GM12878 (cell line): ENCODE measurements around the gene OTUD4. TPM values are rescaled to one million over a fixed set of nuclear protein-coding genes. Genes with fewer than 3 reads are reported as not detected.
A peak's percentile ranks its signal among the peaks of the same experiment; 100 is the strongest.

Source experiments
- ATAC-seq: fragments of 200-7000 bp; cut with Tn5 transposase; 3 replicates; pipeline ENCODE4 v1.9.1; 2020; ENCODE audit warnings: mild to moderate bottlenecking, moderate library complexity
- BruUV-seq: library from RNA; stranded (reverse); fragments of 400-500 nt; replicated peaks from 2 replicates; lab custom pipeline; 2021; lab: Mats Ljungman, UMichigan
- CTCF ChIA-PET: fragments of 300-600 bp; sonication (Branson Sonifier 250); formaldehyde crosslinking; extraction: SDS; loops from one replicate; lab custom pipeline; 2021; ENCODE audit warnings: inconsistent platforms; lab: Yijun Ruan, JAX
- POLR2A ChIA-PET: fragments of 350-600 bp; formaldehyde crosslinking; extraction: SDS; loops from one replicate; lab custom pipeline; 2021; ENCODE audit warnings: inconsistent platforms; lab: Charles Lee
- RAD21 ChIA-PET: fragments of 300-600 bp; sonication (Branson Sonifier 250); formaldehyde crosslinking; loops from one replicate; lab custom pipeline; 2023; ENCODE audit warnings: antibody characterized with exemption; ENCODE audit not compliant: unreplicated experiment; lab: Charles Lee
- SMC1A ChIA-PET: fragments of 300-600 bp; sonication (Branson Sonifier 250); formaldehyde crosslinking; loops from one replicate; lab custom pipeline; 2023; ENCODE audit not compliant: unreplicated experiment, uncharacterized antibody; lab: Charles Lee
- DNase-seq: peaks from one replicate; pipeline ENCODE4 v3.0.0-alpha.2; 2011; ENCODE audit warnings: low read depth, low spot score
- FAIRE-seq: peaks from 3 replicates; lab custom pipeline; 2011; peaks lifted over from hg19 to GRCh38; lab: Jason Lieb, UNC
- H2AFZ ChIP-seq: 2 replicates; pipeline ENCODE4 v1.6.0; 2011; ENCODE audit warnings: low read depth, low read length, control low read depth; ENCODE audit not compliant: control insufficient read depth
- H3K27ac ChIP-seq: 2 replicates; pipeline ENCODE4 v1.5.1; 2011; ENCODE audit warnings: control low read depth; ENCODE audit not compliant: control insufficient read depth, insufficient read depth
- H3K27me3 ChIP-seq, 2 experiments: replicated peaks in 1 of 2; 2 replicates each; pipeline versions ENCODE4 v1.6.0 to v1.6.1; 2011; ENCODE audit warnings: low read length in 1 of 2; ENCODE audit not compliant: control insufficient read depth in 2 of 2, insufficient read depth in 2 of 2
- H3K36me3 ChIP-seq, 2 experiments: 2 replicates each; pipeline ENCODE4 v1.5.1; 2011; ENCODE audit warnings: low read length in 1 of 2; ENCODE audit not compliant: control insufficient read depth in 2 of 2, insufficient read depth in 2 of 2
- H3K4me1 ChIP-seq: 2 replicates; pipeline ENCODE4 v1.6.1; 2011; ENCODE audit warnings: mild to moderate bottlenecking, low read length, moderate library complexity, mixed read lengths; ENCODE audit not compliant: control insufficient read depth, insufficient read depth
- H3K4me2 ChIP-seq: 2 replicates; pipeline ENCODE4 v1.6.0; 2011; ENCODE audit warnings: control low read depth; ENCODE audit not compliant: control insufficient read depth, insufficient read depth
- H3K4me3 ChIP-seq: fragments of 200-600 bp; sonication (generic); 2 replicates; pipeline ENCODE4 v1.5.1; 2016
- H3K79me2 ChIP-seq: 2 replicates; pipeline ENCODE4 v1.6.0; 2011; ENCODE audit warnings: low read length; ENCODE audit not compliant: control insufficient read depth, insufficient read depth
- H3K9ac ChIP-seq: 2 replicates; pipeline ENCODE4 v1.8.0; 2011; ENCODE audit warnings: low read length, control low read depth, mixed read lengths; ENCODE audit not compliant: control insufficient read depth, insufficient read depth
- H3K9me3 ChIP-seq: replicated peaks from 3 replicates; pipeline ENCODE4 v1.5.1; 2011; ENCODE audit warnings: mild to moderate bottlenecking, low read length; ENCODE audit not compliant: control insufficient read depth, insufficient read depth
- H4K20me1 ChIP-seq: 2 replicates; pipeline ENCODE4 v1.6.0; 2011; ENCODE audit not compliant: control insufficient read depth, insufficient read depth
- CHD4 ChIP-seq: fragments of 200-600 bp; sonication (generic); IDR thresholded peaks from 2 replicates; pipeline ENCODE4 v1.6.1; 2016; ENCODE audit warnings: mild to moderate bottlenecking
- MEF2A ChIP-seq: IDR thresholded peaks from 2 replicates; pipeline ENCODE4 v1.6.1; 2011; ENCODE audit warnings: low read depth, mild to moderate bottlenecking, low read length, moderate library complexity; ENCODE audit not compliant: insufficient read depth
- NRF1 ChIP-seq: conservative IDR thresholded peaks from 2 replicates; pipeline ENCODE4 v1.6.1; 2011; ENCODE audit warnings: mild to moderate bottlenecking, low read depth, low read length, improper control_type of control experiment
- RB1 ChIP-seq: fragments of 450-650 bp; formaldehyde crosslinking; IDR thresholded peaks from 2 replicates; pipeline ENCODE4 v1.6.1; 2017; ENCODE audit warnings: mild to moderate bottlenecking, borderline replicate concordance
- RUNX3 ChIP-seq: IDR thresholded peaks from 2 replicates; pipeline ENCODE4 v1.6.1; 2012; ENCODE audit warnings: low read length, inconsistent platforms
- SP1 ChIP-seq: IDR thresholded peaks from one replicate; pipeline ENCODE4 v1.6.1; 2011; ENCODE audit warnings: low read depth, low read length
- TCF3 ChIP-seq: IDR thresholded peaks from 2 replicates; pipeline ENCODE4 v1.6.1; 2012; ENCODE audit warnings: low read depth, mild to moderate bottlenecking, low read length, borderline replicate concordance; ENCODE audit not compliant: insufficient read depth
- WGBS: methylation state at CpG from one replicate; pipeline ENCODE4 v1.1.6; 2016; ENCODE audit warnings: low lambda C conversion rate; ENCODE audit not compliant: insufficient replicate concordance, insufficient coverage; ENCODE audit errors: missing lambda C conversion rate; 5-methylcytosine and 5-hydroxymethylcytosine counted together
- in situ Hi-C: fragments of 300-500 bp; cut with MboI; formaldehyde crosslinking; loops from 9 replicates; pipeline ENCODE4 v1.14.3; 2018; ENCODE audit warnings: mixed read lengths
- intact Hi-C: fragments of 100-400 bp; cut with micrococcal nuclease; formaldehyde crosslinking; loops from one replicate; pipeline ENCODE4 v1.14.2; 2022; ENCODE audit not compliant: unreplicated experiment
- polyA plus RNA-seq, 11 experiments: library from polyadenylated mRNA; depleted of rRNA in 4 of 11; unstranded in 6 of 11; stranded (reverse) in 5 of 11; fragments of >200 nt; fragmentation: Nextera tagmentation in 4 of 11; fragmentation: Illumina TruSeq in 1 of 11; extraction: Ambion mirVana in 4 of 11; extraction: Trizol in 1 of 11; gene quantifications; 1 replicate in 1 of 11; 2 replicates in 10 of 11; pipeline versions ENCODE4 v1.2.1 to v1.2.3, GENCODE V29; 2011 to 2016; ENCODE audit warnings: inconsistent platforms in 2 of 11, missing spikeins in 2 of 11, low read depth in 1 of 11
- total RNA-seq, 4 experiments: library from RNA; depleted of rRNA in 3 of 4; stranded (reverse); fragments of >200 nt in 3 of 4; fragmentation: Illumina TruSeq in 1 of 4; extraction: Trizol in 1 of 4; gene quantifications; 2 replicates each; pipeline versions ENCODE4 v1.2.1 to v1.2.3, GENCODE V29; 2013 to 2021
- TF ChIP-seq, protein P1 (sequence below): IDR thresholded peaks from 2 replicates; pipeline ENCODE4 v1.6.1; 2012; ENCODE audit warnings: low read depth, low read length, improper control_type of control experiment
- TF ChIP-seq, protein P2 (sequence below): IDR thresholded peaks from 2 replicates; pipeline ENCODE4 v1.6.1; 2011; ENCODE audit warnings: mild to moderate bottlenecking, low read depth, low read length, moderate library complexity; ENCODE audit not compliant: insufficient replicate concordance

The OTUD4 gene
- total and polyA plus RNA-seq, 10 of the 15 experiments (the other 5 are each of a cell fraction or from before 2014, with no cell fraction given), result 2.2 to 26.3 (median 14.2) TPM

GRCh38 chr4:145153904-145154298 is 26.5 kb downstream of the OTUD4 start:
- no peak overlapping the region for H3K4me2 ChIP-seq
- SMC1A ChIA-PET, result interaction anchor here (0.7 to 2.8 kb wide), 3 partner anchors 8 to 81 kb away, joined by 3 to 17 read pairs (median 3); no protein-coding TSS in a partner anchor
- whole genome bisulfite sequencing, result 0% methylated on average over 1 of the region's 1 CpG
- intact Hi-C loops, result loop anchor here (1.0 to 2.0 kb wide), 4 partner anchors 80 to 465 kb away; partner anchors contain the start of gene MMAA
- H3K27ac ChIP-seq, result peak overlapping the region; percentile 42; the same call in 1 of the 2 replicates
- H3K27me3 ChIP-seq, result no peaks in the 10 kb centered on the region
- H3K36me3 ChIP-seq, result peaks cover 2 to 24% of the 10 kb centered on the region in 2 experiments
- no peaks in the 10 kb centered on the region for H3K9me3 ChIP-seq
- TF ChIP-seq, protein P1, sequence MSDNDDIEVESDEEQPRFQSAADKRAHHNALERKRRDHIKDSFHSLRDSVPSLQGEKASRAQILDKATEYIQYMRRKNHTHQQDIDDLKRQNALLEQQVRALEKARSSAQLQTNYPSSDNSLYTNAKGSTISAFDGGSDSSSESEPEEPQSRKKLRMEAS, result no peak
- peak; percentile 49; the same call in 1 of the 2 replicates for TF ChIP-seq RUNX3
- ATAC-seq (peak; percentile 52), FAIRE-seq (no peak), DNase-seq (no peak)
- H2AFZ ChIP-seq, result no peak overlapping the region
- H3K4me3 ChIP-seq, result 0 out of 2 replicates have a peak overlapping the region, but pooled peaks have one; percentile 1
- in situ Hi-C loops, result no loop called here
- POLR2A ChIA-PET, result interaction anchor here (0.7 to 2.4 kb wide), 2 partner anchors 24 to 81 kb away, joined by 4 to 13 read pairs; no protein-coding TSS in a partner anchor
- H3K79me2 ChIP-seq, result no peaks in the 10 kb centered on the region
- H3K4me1 ChIP-seq, result peaks cover 7% of the 10 kb centered on the region; the same call in 1 of the 2 replicates
- CTCF ChIA-PET, result interaction anchor here (1.2 to 3.8 kb wide), 7 partner anchors 9 to 463 kb away, joined by 4 to 21 read pairs (median 10); no protein-coding TSS in a partner anchor
- no peak overlapping the region for H3K9ac ChIP-seq
- no TSS peak for BruUV-seq
- no peaks in the 10 kb centered on the region for H4K20me1 ChIP-seq
- RAD21 ChIA-PET, result interaction anchor here (0.6 to 1.9 kb wide), 2 partner anchors 80 to 87 kb away, joined by 3 to 11 read pairs; no protein-coding TSS in a partner anchor

- Histone ChIP-seq H3K9me3 (no peaks in the 10 kb centered on the region), H3K9ac (no peak overlapping the region), H3K4me3 (0 out of 2 replicates have a peak overlapping the region, but pooled peaks have one; percentile 1), H4K20me1 (no peaks in the 10 kb centered on the region), H3K79me2 (no peaks in the 10 kb centered on the region), H3K27me3 (no peaks in the 10 kb centered on the region), H3K36me3 (peaks cover 2 to 26% of the 10 kb centered on the region in 2 experiments), H3K4me2 (no peak overlapping the region), H3K27ac (no peak overlapping the region), H3K4me1 (peaks cover 7% of the 10 kb centered on the region; the same call in 1 of the 2 replicates), H2AFZ (no peak overlapping the region)
- ChIA-PET POLR2A (no interaction called here), SMC1A (interaction anchor here (0.7 to 1.2 kb wide), 3 partner anchors 8 to 81 kb away, joined by 3 read pairs; no protein-coding TSS in a partner anchor), RAD21 (interaction anchor here (0.6 to 1.7 kb wide), 2 partner anchors 81 to 466 kb away, joined by 3 read pairs; no protein-coding TSS in a partner anchor), CTCF (interaction anchor here (1.0 to 3.8 kb wide), 3 partner anchors 9 to 464 kb away, joined by 3 to 21 read pairs (median 17); no protein-coding TSS in a partner anchor)
- no peak for ATAC-seq
- DNase-seq, result no peak
- TF ChIP-seq NRF1, result no peak
- no peak for TF ChIP-seq MEF2A
- TF ChIP-seq SP1, result no peak
- no peak for TF ChIP-seq CHD4
- TF ChIP-seq, protein P2, sequence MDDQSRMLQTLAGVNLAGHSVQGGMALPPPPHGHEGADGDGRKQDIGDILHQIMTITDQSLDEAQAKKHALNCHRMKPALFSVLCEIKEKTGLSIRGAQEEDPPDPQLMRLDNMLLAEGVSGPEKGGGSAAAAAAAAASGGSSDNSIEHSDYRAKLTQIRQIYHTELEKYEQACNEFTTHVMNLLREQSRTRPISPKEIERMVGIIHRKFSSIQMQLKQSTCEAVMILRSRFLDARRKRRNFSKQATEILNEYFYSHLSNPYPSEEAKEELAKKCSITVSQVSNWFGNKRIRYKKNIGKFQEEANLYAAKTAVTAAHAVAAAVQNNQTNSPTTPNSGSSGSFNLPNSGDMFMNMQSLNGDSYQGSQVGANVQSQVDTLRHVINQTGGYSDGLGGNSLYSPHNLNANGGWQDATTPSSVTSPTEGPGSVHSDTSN, result no peak
- no peak for TF ChIP-seq TCF3
- TF ChIP-seq, protein P1, result no peak
- no peak for TF ChIP-seq RB1
- intact Hi-C loops (no loop called here), in situ Hi-C loops (no loop called here)
- BruUV-seq, result no TSS peak
- WGBS, result 94% methylated on average over 2 of the region's 2 CpGs
- FAIRE-seq, result no peak
Measured at GRCh38 chr4:145153181-145153903, 27.0 kb downstream of the OTUD4 start.
